IMR-90 (cell line): ENCODE measurements around the gene DYDC1. TPM values are rescaled to one million over a fixed set of nuclear protein-coding genes. Genes with fewer than 3 reads are reported as not detected.

Source experiments
- ATAC-seq: fragments of 200-7000 bp; cut with Tn5 transposase; 2 replicates; pipeline ENCODE4 v1.9.1; 2020; ENCODE audit warnings: low read depth, mild to moderate bottlenecking, moderate library complexity
- BruUV-seq: library from RNA; stranded (reverse); fragments of 400-500 nt; replicated peaks from 2 replicates; lab custom pipeline; 2021; lab: Mats Ljungman, UMichigan
- CTCF ChIA-PET: fragments of 300-600 bp; formaldehyde crosslinking; extraction: SDS; loops from one replicate; lab custom pipeline; 2021; ENCODE audit warnings: antibody characterized with exemption; lab: Yijun Ruan, JAX
- POLR2A ChIA-PET: fragments of 300-600 bp; sonication (Branson Sonifier 250); formaldehyde crosslinking; loops from one replicate; lab custom pipeline; 2022; ENCODE audit warnings: antibody characterized with exemption; ENCODE audit not compliant: unreplicated experiment; lab: Charles Lee
- DNase-seq: peaks from one replicate; pipeline ENCODE4 v3.0.0; 2013
- H2AFZ ChIP-seq: replicated peaks from 2 replicates; pipeline ENCODE3; 2013; ENCODE audit warnings: low read length, mild to moderate bottlenecking; ENCODE audit not compliant: poor library complexity
- H2AK5ac ChIP-seq: 2 replicates; pipeline ENCODE4 v1.6.1; 2013; ENCODE audit warnings: low read depth, low read length, inconsistent platforms
- H2AK9ac ChIP-seq: replicated peaks from 2 replicates; pipeline ENCODE3; 2013; ENCODE audit warnings: mild to moderate bottlenecking, low read depth, low read length, moderate library complexity; ENCODE audit not compliant: poor library complexity
- H2BK120ac ChIP-seq: 2 replicates; pipeline ENCODE4 v1.6.1; 2013; ENCODE audit warnings: low read depth, low read length, inconsistent platforms
- H2BK15ac ChIP-seq: 3 replicates; pipeline ENCODE4 v1.6.1; 2013; ENCODE audit warnings: low read depth, low read length, inconsistent platforms
- H2BK20ac ChIP-seq: 2 replicates; pipeline ENCODE4 v1.6.1; 2013; ENCODE audit warnings: low read depth, mild to moderate bottlenecking, inconsistent platforms, low read length, moderate library complexity
- H2BK5ac ChIP-seq: 2 replicates; pipeline ENCODE4 v1.6.1; 2013; ENCODE audit warnings: mild to moderate bottlenecking, low read depth, low read length, inconsistent platforms; ENCODE audit not compliant: poor library complexity, severe bottlenecking
- H3K14ac ChIP-seq: replicated peaks from 2 replicates; pipeline ENCODE4 v1.6.1; 2013; ENCODE audit warnings: low read depth, low read length, inconsistent platforms
- H3K18ac ChIP-seq: 2 replicates; pipeline ENCODE4 v1.6.1; 2013; ENCODE audit warnings: low read depth, low read length, control low read depth
- H3K23ac ChIP-seq: 2 replicates; pipeline ENCODE4 v1.6.1; 2013; ENCODE audit warnings: low read depth, low read length, inconsistent platforms
- H3K27ac ChIP-seq: 2 replicates; pipeline ENCODE4 v1.5.1; 2013; ENCODE audit warnings: mild to moderate bottlenecking, control low read depth, low read length; ENCODE audit not compliant: insufficient read depth
- H3K27me3 ChIP-seq: 2 replicates; pipeline ENCODE4 v1.6.1; 2013; ENCODE audit warnings: low read length; ENCODE audit not compliant: control insufficient read depth, insufficient read depth
- H3K36me3 ChIP-seq: 2 replicates; pipeline ENCODE4 v1.6.1; 2013; ENCODE audit warnings: low read length, mixed read lengths; ENCODE audit not compliant: control insufficient read depth, insufficient read depth
- H3K4ac ChIP-seq: 2 replicates; pipeline ENCODE4 v1.6.1; 2013; ENCODE audit warnings: low read depth, low read length, inconsistent platforms
- H3K4me1 ChIP-seq: 2 replicates; pipeline ENCODE4 v1.6.1; 2013; ENCODE audit warnings: low read length, mixed read lengths; ENCODE audit not compliant: control insufficient read depth, insufficient read depth
- H3K4me2 ChIP-seq: 2 replicates; pipeline ENCODE4 v1.6.1; 2013; ENCODE audit warnings: low read depth, mild to moderate bottlenecking, control low read depth, low read length, moderate library complexity
- H3K4me3 ChIP-seq: 2 replicates; pipeline ENCODE4 v1.5.1; 2013; ENCODE audit warnings: low read depth, mild to moderate bottlenecking, control low read depth, low read length, moderate library complexity; ENCODE audit not compliant: insufficient read depth
- H3K56ac ChIP-seq: 2 replicates; pipeline ENCODE4 v1.6.1; 2013; ENCODE audit warnings: low read length, inconsistent platforms; ENCODE audit not compliant: insufficient read depth; ENCODE audit errors: extremely low read depth
- H3K79me1 ChIP-seq, 2 experiments: 2 replicates each; pipeline ENCODE4 v1.6.1; 2013; ENCODE audit warnings: low read length in 2 of 2, inconsistent platforms in 1 of 2, low read depth in 1 of 2
- H3K9ac ChIP-seq: 2 replicates; pipeline ENCODE4 v1.6.1; 2013; ENCODE audit warnings: low read depth, low read length, control low read depth
- H3K9me1 ChIP-seq: 2 replicates; pipeline ENCODE4 v1.6.1; 2013; ENCODE audit warnings: low read length, inconsistent platforms; ENCODE audit not compliant: insufficient read depth
- H3K9me3 ChIP-seq: 2 replicates; pipeline ENCODE4 v1.6.1; 2013; ENCODE audit warnings: low read length; ENCODE audit not compliant: control insufficient read depth, insufficient read depth
- H4K20me1 ChIP-seq: 2 replicates; pipeline ENCODE4 v1.6.1; 2013; ENCODE audit warnings: low read length, inconsistent platforms; ENCODE audit not compliant: insufficient read depth
- H4K5ac ChIP-seq: 2 replicates; pipeline ENCODE4 v1.6.1; 2013; ENCODE audit warnings: mild to moderate bottlenecking, low read depth, low read length, control low read depth
- H4K8ac ChIP-seq, 2 experiments: 2 replicates each; pipeline ENCODE4 v1.6.1; 2013; ENCODE audit warnings: low read depth in 2 of 2, low read length in 2 of 2, control low read depth in 1 of 2, inconsistent platforms in 1 of 2
- H4K91ac ChIP-seq: 2 replicates; pipeline ENCODE4 v1.6.1; 2013; ENCODE audit warnings: low read depth, low read length, inconsistent platforms; ENCODE audit not compliant: insufficient read depth
- CEBPB ChIP-seq: IDR thresholded peaks from 2 replicates; pipeline ENCODE4 v1.6.1; 2012; ENCODE audit warnings: low read depth, low read length, improper control_type of control experiment
- CHD1 ChIP-seq: IDR thresholded peaks from 2 replicates; pipeline ENCODE4 v1.6.1; 2012; ENCODE audit warnings: low read depth, low read length, improper control_type of control experiment
- MAZ ChIP-seq: IDR thresholded peaks from 2 replicates; pipeline ENCODE4 v1.6.1; 2012; ENCODE audit warnings: low read depth, mild to moderate bottlenecking, low read length, improper control_type of control experiment, moderate library complexity, borderline replicate concordance
- RAD21 ChIP-seq: IDR thresholded peaks from 2 replicates; pipeline ENCODE4 v1.6.1; 2012; ENCODE audit warnings: low read length, improper control_type of control experiment
- RCOR1 ChIP-seq: IDR thresholded peaks from 2 replicates; pipeline ENCODE4 v1.6.1; 2012; ENCODE audit warnings: mild to moderate bottlenecking, low read length, improper control_type of control experiment; ENCODE audit not compliant: insufficient replicate concordance
- RFX5 ChIP-seq: IDR thresholded peaks from 2 replicates; pipeline ENCODE4 v1.8.0; 2012; ENCODE audit warnings: low read depth, mild to moderate bottlenecking, low read length, moderate library complexity
- USF2 ChIP-seq: fragments of 150-350 bp; IDR thresholded peaks from 2 replicates; pipeline ENCODE4 v1.6.1; 2017; ENCODE audit warnings: mild to moderate bottlenecking, antibody characterized with exemption, low read length, low read depth
- WGBS, 2 experiments: methylation state at CpG; one replicate each; pipeline versions ENCODE4 v1.1.5 to v1.1.7; 2013; ENCODE audit warnings: missing lambda C conversion rate in 2 of 2; ENCODE audit not compliant: insufficient read length in 1 of 2; ENCODE audit errors: extremely low coverage in 2 of 2; 5-methylcytosine and 5-hydroxymethylcytosine counted together
- dilution Hi-C: fragments of 300-500 bp; cut with HindIII; formaldehyde crosslinking; loops from one replicate; pipeline ENCODE4 v1.14.3; 2018; ENCODE audit warnings: low sequenced_read_pairs; ENCODE audit not compliant: unreplicated experiment
- in situ Hi-C: fragments of 300-500 bp; cut with MboI; formaldehyde crosslinking; loops from 3 replicates; pipeline ENCODE4 v1.14.3; 2019; ENCODE audit warnings: low sequenced_read_pairs, inconsistent platforms, mixed read lengths
- intact Hi-C: fragments of 100-400 bp; cut with micrococcal nuclease; formaldehyde crosslinking; loops from 2 replicates; pipeline ENCODE4 v1.10.0; 2022
- polyA plus RNA-seq, 3 experiments: library from polyadenylated mRNA; depleted of rRNA; stranded (reverse); fragments of >200 nt; gene quantifications; 2 replicates each; pipeline ENCODE4 v1.2.3, GENCODE V29; 2012; ENCODE audit warnings: low replicate concordance in 1 of 3
- total RNA-seq: library from RNA; depleted of rRNA; stranded (reverse); fragments of >200 nt; gene quantifications from 2 replicates; pipeline ENCODE4 v1.2.3, GENCODE V29; 2012

The DYDC1 gene
- total and polyA plus RNA-seq, 2 of the 4 experiments (the other 2 are of a cell fraction) = not detected

- H2AK5ac ChIP-seq = no peak overlapping the region
- ChIA-PET POLR2A (no interaction called here), CTCF (no interaction called here)
- no peak overlapping the region for H4K5ac ChIP-seq
- H3K14ac ChIP-seq = no peak overlapping the region
- no peak overlapping the region for H4K91ac ChIP-seq
- H2BK15ac ChIP-seq = no peak overlapping the region
- no peak overlapping the region for H3K56ac ChIP-seq
- intact Hi-C loops (loop anchor here (5.0 kb wide), 2 partner anchors 543 to 638 kb away; no protein-coding TSS in a partner anchor), in situ Hi-C loops (no loop called here), dilution Hi-C loops (no loop called here)
- no peak for DNase-seq
- no peak overlapping the region for H2BK20ac ChIP-seq
- H3K4ac ChIP-seq = no peak overlapping the region
- no peak overlapping the region for H3K23ac ChIP-seq
- no peak overlapping the region for H2BK5ac ChIP-seq
- H2AK9ac ChIP-seq = no peak overlapping the region
- H2BK120ac ChIP-seq = no peak overlapping the region
- no peak overlapping the region for H3K18ac ChIP-seq
- H4K20me1 ChIP-seq = no peaks in the 10 kb centered on the region
- H3K27me3 ChIP-seq = 0 out of 2 replicates have a peak, but pooled peaks cover 2% of the 10 kb centered on the region
- ATAC-seq = no peak
- H3K79me1 ChIP-seq = no peaks in the 10 kb centered on the region
- H3K27ac ChIP-seq = no peak overlapping the region
- no peak overlapping the region for H3K9ac ChIP-seq
- no peaks in the 10 kb centered on the region for H3K9me3 ChIP-seq
- no peak overlapping the region for H2AFZ ChIP-seq
- no peak overlapping the region for H3K4me3 ChIP-seq
- H4K8ac ChIP-seq = no peak overlapping the region
- WGBS, 2 experiments = no CpG with 5 or more reads among the region's 3 CpGs
- no peak for TF ChIP-seq USF2
- TF ChIP-seq RCOR1 = no peak
- TF ChIP-seq CEBPB = no peak
- no peak for TF ChIP-seq MAZ
- TF ChIP-seq RFX5 = no peak
- no peak for TF ChIP-seq RAD21
- no peak for TF ChIP-seq CHD1
- H3K36me3 ChIP-seq = no peaks in the 10 kb centered on the region
- no peak overlapping the region for H3K4me2 ChIP-seq
- H3K9me1 ChIP-seq = no peaks in the 10 kb centered on the region
- H3K4me1 ChIP-seq = no peaks in the 10 kb centered on the region
- BruUV-seq = no TSS peak
These were observed 23.1 kb upstream of the DYDC1 start for GRCh38 chr10:80379701-80380100.
